HepG2 (cell line): ENCODE measurements around the gene TUBB4B. TPM values are rescaled to one million over a fixed set of nuclear protein-coding genes. Genes with fewer than 3 reads are reported as not detected.

Source experiments
- ATAC-seq: fragments of 200-7000 bp; cut with Tn5 transposase; 3 replicates; pipeline ENCODE4 v1.9.1; 2020; ENCODE audit warnings: mild to moderate bottlenecking, moderate library complexity
- BruUV-seq: library from RNA; stranded (reverse); fragments of 400-500 nt; replicated peaks from 2 replicates; lab custom pipeline; 2021; lab: Mats Ljungman, UMichigan
- CTCF ChIA-PET: fragments of 300-600 bp; formaldehyde crosslinking; extraction: SDS; loops from one replicate; lab custom pipeline; 2021; ENCODE audit warnings: low total read pairs, inconsistent platforms, low intra/inter-chr PET ratio; lab: Yijun Ruan, JAX
- POLR2A ChIA-PET: fragments of 350-600 bp; sonication (Branson Sonifier 250); formaldehyde crosslinking; loops from one replicate; lab custom pipeline; 2020; ENCODE audit warnings: antibody characterized with exemption, inconsistent platforms; lab: Yijun Ruan, JAX
- DNase-seq: peaks from one replicate; pipeline ENCODE4 v3.0.0-alpha.2; 2015; ENCODE audit warnings: low spot score
- FAIRE-seq: peaks from 3 replicates; lab custom pipeline; 2011; peaks lifted over from hg19 to GRCh38; lab: Jason Lieb, UNC
- H2AFZ ChIP-seq: one replicate; pipeline ENCODE4 v1.6.1; 2011; ENCODE audit warnings: low read length, inconsistent platforms
- H3K27ac ChIP-seq: fragments of 300-600 bp; 3 replicates; pipeline ENCODE4 v1.8.0; 2011; ENCODE audit warnings: mixed run types, mild to moderate bottlenecking, mixed read lengths, low read length, inconsistent platforms; ENCODE audit not compliant: insufficient read depth; ENCODE audit errors: extremely low read length
- H3K27me3 ChIP-seq, 2 experiments: fragments of 200-600 bp in 1 of 2; 2 replicates in 1 of 2; 3 replicates in 1 of 2; pipeline versions ENCODE4 v1.6.0 to v1.8.0; 2011; ENCODE audit warnings: low read length in 2 of 2, mild to moderate bottlenecking in 2 of 2, moderate library complexity in 2 of 2, inconsistent platforms in 1 of 2; ENCODE audit not compliant: insufficient read depth in 2 of 2, control insufficient read depth in 1 of 2
- H3K36me3 ChIP-seq, 2 experiments: fragments of 200-600 bp in 1 of 2; replicated peaks in 1 of 2; 2 replicates in 1 of 2; 3 replicates in 1 of 2; pipeline versions ENCODE4 v1.5.1 to v1.8.0; 2011; ENCODE audit warnings: low read length in 2 of 2, inconsistent platforms in 1 of 2; ENCODE audit not compliant: insufficient read depth in 2 of 2, control insufficient read depth in 1 of 2
- H3K4me1 ChIP-seq: 2 replicates; pipeline ENCODE4 v1.5.1; 2012; ENCODE audit warnings: low read length, inconsistent platforms; ENCODE audit not compliant: insufficient read depth
- H3K4me2 ChIP-seq: 2 replicates; pipeline ENCODE4 v1.6.0; 2011; ENCODE audit warnings: low read depth, low read length, inconsistent platforms
- H3K4me3 ChIP-seq, 3 experiments: fragments of 200-600 bp in 1 of 3; sonication (generic), shearing (Covaris generic) in 1 of 3; replicated peaks in 1 of 3; 2 replicates each; pipeline ENCODE4 v1.5.1; 2011 to 2016; ENCODE audit warnings: low read length in 3 of 3, inconsistent platforms in 2 of 3, low read depth in 2 of 3, mild to moderate bottlenecking in 2 of 3, control low read depth in 1 of 3, mixed read lengths in 1 of 3; ENCODE audit not compliant: insufficient read depth in 1 of 3
- H3K79me2 ChIP-seq: one replicate; pipeline ENCODE4 v1.6.1; 2011; ENCODE audit warnings: low read length, inconsistent platforms; ENCODE audit not compliant: insufficient read depth
- H3K9ac ChIP-seq: 2 replicates; pipeline ENCODE4 v1.6.0; 2011; ENCODE audit warnings: mild to moderate bottlenecking, low read depth, low read length, inconsistent platforms; ENCODE audit not compliant: insufficient read depth
- H3K9me3 ChIP-seq: 2 replicates; pipeline ENCODE4 v1.5.1; 2012; ENCODE audit warnings: mild to moderate bottlenecking, low read length
- H4K20me1 ChIP-seq: 2 replicates; pipeline ENCODE4 v1.6.0; 2011; ENCODE audit warnings: inconsistent platforms, mild to moderate bottlenecking, low read length, moderate library complexity; ENCODE audit not compliant: insufficient read depth
- AGO1 ChIP-seq: fragments of 200-400 bp; formaldehyde crosslinking; IDR thresholded peaks from 2 replicates; pipeline ENCODE4 v1.6.1; 2017; ENCODE audit warnings: mild to moderate bottlenecking, low read depth, low read length, moderate library complexity; ENCODE audit not compliant: poor library complexity, severe bottlenecking
- AGO2 ChIP-seq: fragments of 200-400 bp; formaldehyde crosslinking; optimal IDR thresholded peaks from 2 replicates; pipeline ENCODE3; 2017; ENCODE audit warnings: mild to moderate bottlenecking, low read depth, low read length, moderate library complexity
- ATF7 ChIP-seq, 2 experiments: fragments of 450-650 bp in 1 of 2; sonication (generic) in 1 of 2; formaldehyde crosslinking in 1 of 2; IDR thresholded peaks; 2 replicates each; pipeline versions ENCODE4 v1.4.0 to v1.6.1; 2016 to 2020; ENCODE audit warnings: antibody characterized with exemption in 1 of 2, mild to moderate bottlenecking in 1 of 2, missing genetic modification reagents in 1 of 2
- HNRNPL ChIP-seq: fragments of 200-400 bp; formaldehyde crosslinking; IDR thresholded peaks from 2 replicates; pipeline ENCODE4 v1.6.1; 2017; ENCODE audit warnings: mild to moderate bottlenecking, low read depth, low read length
- MTA1 ChIP-seq: sonication (generic); formaldehyde crosslinking; IDR thresholded peaks from 2 replicates; pipeline ENCODE4 v1.4.0; 2020; ENCODE audit warnings: missing genetic modification reagents, mild to moderate bottlenecking, borderline replicate concordance
- MZF1 ChIP-seq: sonication (generic); formaldehyde crosslinking; IDR thresholded peaks from 2 replicates; pipeline ENCODE4 v1.8.1; 2023; ENCODE audit warnings: mild to moderate bottlenecking, missing genetic modification reagents, borderline replicate concordance
- PCBP1 ChIP-seq: fragments of 200-400 bp; formaldehyde crosslinking; IDR thresholded peaks from 2 replicates; pipeline ENCODE4 v1.6.1; 2017; ENCODE audit warnings: mild to moderate bottlenecking, low read depth, low read length, borderline replicate concordance
- PRPF4 ChIP-seq: fragments of 200-400 bp; formaldehyde crosslinking; IDR thresholded peaks from 2 replicates; pipeline ENCODE4 v1.6.1; 2016; ENCODE audit warnings: low read length, low read depth; ENCODE audit not compliant: poor library complexity, severe bottlenecking
- RBFOX2 ChIP-seq: fragments of 200-400 bp; formaldehyde crosslinking; IDR thresholded peaks from 2 replicates; pipeline ENCODE4 v1.6.1; 2017; ENCODE audit warnings: low read depth, mild to moderate bottlenecking, low read length
- RXRA ChIP-seq: sonication (generic); formaldehyde crosslinking; IDR thresholded peaks from 2 replicates; pipeline ENCODE4 v1.5.1; 2020; ENCODE audit warnings: missing genetic modification reagents
- TCF7 ChIP-seq: sonication (generic); IDR thresholded peaks from 2 replicates; pipeline ENCODE4 v1.6.1; 2016; ENCODE audit warnings: antibody characterized with exemption, low read depth
- ZNF703 ChIP-seq: sonication (generic); formaldehyde crosslinking; IDR thresholded peaks from 2 replicates; pipeline ENCODE4 v1.5.1; 2020; ENCODE audit warnings: missing genetic modification reagents, mild to moderate bottlenecking, moderate library complexity, borderline replicate concordance
- ZSCAN9 ChIP-seq: IDR thresholded peaks from 2 replicates; pipeline ENCODE4 v1.6.1; 2016; ENCODE audit warnings: borderline replicate concordance
- WGBS: methylation state at CpG from one replicate; pipeline ENCODE4 v1.1.6; 2017; ENCODE audit warnings: low lambda C conversion rate; 5-methylcytosine and 5-hydroxymethylcytosine counted together
- in situ Hi-C: cut with HindIII; loops from 2 replicates; pipeline ENCODE4 v1.10.0; 2017; ENCODE audit warnings: low pct_unique_long_range_greater_than_20kb; ENCODE audit not compliant: extremely low pct_ligation_motif_present
- intact Hi-C: fragments of 100-400 bp; cut with micrococcal nuclease; formaldehyde crosslinking; loops from one replicate; pipeline ENCODE4 v1.10.0; 2022; ENCODE audit not compliant: unreplicated experiment
- polyA plus RNA-seq, 8 experiments: library from polyadenylated mRNA; depleted of rRNA in 3 of 8; stranded (reverse) in 7 of 8; unstranded in 1 of 8; fragments of >200 nt; fragmentation: Illumina TruSeq in 4 of 8; extraction: Trizol in 4 of 8; gene quantifications; 2 replicates each; pipeline versions ENCODE4 v1.2.1 to v1.2.3, GENCODE V29; 2011 to 2016; ENCODE audit warnings: low read depth in 4 of 8, missing spikeins in 1 of 8, mixed read lengths in 1 of 8; ENCODE audit not compliant: insufficient read depth in 1 of 8
- total RNA-seq, 5 experiments: library from RNA; depleted of rRNA; stranded (reverse); fragments of >200 nt; fragmentation: Illumina TruSeq; extraction: Trizol; gene quantifications; 2 replicates each; pipeline ENCODE4 v1.2.3, GENCODE V29; 2016; ENCODE audit warnings: low read depth in 1 of 5
- TF ChIP-seq, protein P1 (sequence below): sonication (generic); formaldehyde crosslinking; IDR thresholded peaks from 2 replicates; pipeline ENCODE4 v1.5.1; 2020; ENCODE audit warnings: mild to moderate bottlenecking, missing genetic modification reagents, moderate library complexity
- TF ChIP-seq, protein P2 (sequence below): sonication (generic); formaldehyde crosslinking; IDR thresholded peaks from 2 replicates; pipeline ENCODE4 v1.4.0; 2020; ENCODE audit warnings: mild to moderate bottlenecking, missing genetic modification reagents
- TF ChIP-seq, protein P3 (sequence below): sonication (generic); formaldehyde crosslinking; IDR thresholded peaks from 2 replicates; pipeline ENCODE4 v1.4.0; 2020; ENCODE audit warnings: missing genetic modification reagents

Gene TUBB4B
- total and polyA plus RNA-seq, 2 of the 13 experiments (the other 11 are each of a cell fraction or from before 2014, with no cell fraction given) = 182 to 412 TPM

DNA sequence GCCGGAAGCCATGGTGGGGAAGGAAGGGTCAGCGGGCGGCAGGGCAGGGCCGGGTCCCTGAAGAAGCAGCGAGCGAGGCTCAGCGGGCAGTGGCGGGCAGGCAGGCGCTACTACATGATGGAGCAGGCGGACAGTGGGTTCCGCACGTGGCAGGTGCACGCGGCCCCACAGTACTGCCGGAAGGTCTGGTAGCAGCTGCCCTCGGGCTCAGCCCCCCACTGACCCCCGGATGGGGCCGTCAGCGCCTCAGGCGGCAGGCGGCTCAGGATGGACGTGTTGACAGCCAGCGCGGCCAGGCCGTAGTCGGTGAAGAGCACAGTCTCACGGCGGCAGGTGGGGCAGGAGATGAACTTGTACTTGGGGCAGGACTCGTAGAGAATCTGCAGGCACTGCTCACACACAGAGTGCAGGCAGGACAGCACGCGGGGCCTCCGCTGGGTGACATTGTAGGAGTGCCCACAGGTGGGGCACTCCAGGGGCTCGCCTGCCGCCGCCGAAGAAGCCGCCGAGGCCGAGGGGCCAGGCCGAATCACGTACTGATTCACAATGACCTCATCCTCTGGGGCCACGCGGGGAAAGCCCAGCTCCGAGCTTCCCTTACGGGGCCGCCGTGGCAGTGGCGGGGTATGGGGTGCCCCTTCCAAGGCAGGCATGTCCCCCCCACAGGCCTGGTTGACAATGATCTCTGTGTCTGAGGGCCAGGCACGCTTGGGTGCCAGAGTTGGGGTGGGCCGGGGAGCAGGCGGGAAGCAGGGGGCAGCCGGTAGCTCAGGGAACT, 20.6 kb upstream of the TUBB4B start:
- Histone ChIP-seq H4K20me1 (peaks cover 4% of the 10 kb centered on the region; the same call in 1 of the 2 replicates), H3K9ac (no peak overlapping the region), H3K36me3 (no peaks in the 10 kb centered on the region), H3K79me2 (peaks cover 3% of the 10 kb centered on the region), H3K4me3 (no peak overlapping the region; a peak in 2 of 6 replicates), H3K9me3 (no peaks in the 10 kb centered on the region), H3K27me3 (no peaks in the 10 kb centered on the region; a peak in 1 of 5 replicates), H3K27ac (no peak overlapping the region), H2AFZ (no peak overlapping the region), H3K4me2 (no peak overlapping the region), H3K4me1 (peaks cover 52% of the 10 kb centered on the region)
- ATAC-seq (no peak), DNase-seq (no peak), FAIRE-seq (no peak)
- WGBS = 94% methylated on average over 32 of the region's 52 CpGs
- BruUV-seq = TSS peak; percentile 63
- ChIA-PET CTCF (no interaction called here), POLR2A (interaction anchor here (0.6 to 13.4 kb wide), 6 partner anchors 16 to 93 kb away, joined by 3 to 225 read pairs (median 14); partner anchors contain the start of genes NDOR1, TMEM203 and TPRN)
- in situ Hi-C loops (no loop called here), intact Hi-C loops (no loop called here)
- TF ChIP-seq AGO2 (peak; percentile 54), RXRA (CRISPR knock-in tag) (0 out of 2 replicates have a peak, but pooled peaks have one; percentile 23), RBFOX2 (peak; percentile 57), ATF7 (IDR thresholded peaks at IDR 0.05) (peak; percentile 38; the same call in 1 of the 2 replicates), ATF7 (CRISPR knock-in tag; IDR thresholded peaks at IDR 0.05) (no peak), TCF7 (no peak), AGO1 (peak; percentile 68), PCBP1 (0 out of 2 replicates have a peak, but pooled peaks have one; percentile 24), MZF1 (CRISPR knock-in tag) (no peak), PRPF4 (peak; percentile 25), ZSCAN9 (CRISPR knock-in tag) (no peak), ZNF703 (CRISPR knock-in tag) (0 out of 2 replicates have a peak, but pooled peaks have one; percentile 30), MTA1 (CRISPR knock-in tag) (0 out of 2 replicates have a peak, but pooled peaks have one; percentile 23), HNRNPL (0 out of 2 replicates have a peak, but pooled peaks have one; percentile 31)
- TF ChIP-seq, protein P1, sequence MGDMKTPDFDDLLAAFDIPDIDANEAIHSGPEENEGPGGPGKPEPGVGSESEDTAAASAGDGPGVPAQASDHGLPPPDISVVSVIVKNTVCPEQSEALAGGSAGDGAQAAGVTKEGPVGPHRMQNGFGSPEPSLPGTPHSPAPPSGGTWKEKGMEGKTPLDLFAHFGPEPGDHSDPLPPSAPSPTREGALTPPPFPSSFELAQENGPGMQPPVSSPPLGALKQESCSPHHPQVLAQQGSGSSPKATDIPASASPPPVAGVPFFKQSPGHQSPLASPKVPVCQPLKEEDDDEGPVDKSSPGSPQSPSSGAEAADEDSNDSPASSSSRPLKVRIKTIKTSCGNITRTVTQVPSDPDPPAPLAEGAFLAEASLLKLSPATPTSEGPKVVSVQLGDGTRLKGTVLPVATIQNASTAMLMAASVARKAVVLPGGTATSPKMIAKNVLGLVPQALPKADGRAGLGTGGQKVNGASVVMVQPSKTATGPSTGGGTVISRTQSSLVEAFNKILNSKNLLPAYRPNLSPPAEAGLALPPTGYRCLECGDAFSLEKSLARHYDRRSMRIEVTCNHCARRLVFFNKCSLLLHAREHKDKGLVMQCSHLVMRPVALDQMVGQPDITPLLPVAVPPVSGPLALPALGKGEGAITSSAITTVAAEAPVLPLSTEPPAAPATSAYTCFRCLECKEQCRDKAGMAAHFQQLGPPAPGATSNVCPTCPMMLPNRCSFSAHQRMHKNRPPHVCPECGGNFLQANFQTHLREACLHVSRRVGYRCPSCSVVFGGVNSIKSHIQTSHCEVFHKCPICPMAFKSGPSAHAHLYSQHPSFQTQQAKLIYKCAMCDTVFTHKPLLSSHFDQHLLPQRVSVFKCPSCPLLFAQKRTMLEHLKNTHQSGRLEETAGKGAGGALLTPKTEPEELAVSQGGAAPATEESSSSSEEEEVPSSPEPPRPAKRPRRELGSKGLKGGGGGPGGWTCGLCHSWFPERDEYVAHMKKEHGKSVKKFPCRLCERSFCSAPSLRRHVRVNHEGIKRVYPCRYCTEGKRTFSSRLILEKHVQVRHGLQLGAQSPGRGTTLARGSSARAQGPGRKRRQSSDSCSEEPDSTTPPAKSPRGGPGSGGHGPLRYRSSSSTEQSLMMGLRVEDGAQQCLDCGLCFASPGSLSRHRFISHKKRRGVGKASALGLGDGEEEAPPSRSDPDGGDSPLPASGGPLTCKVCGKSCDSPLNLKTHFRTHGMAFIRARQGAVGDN (CRISPR knock-in tag) = peak; percentile 33; the same call in 1 of the 2 replicates
- TF ChIP-seq, protein P2, sequence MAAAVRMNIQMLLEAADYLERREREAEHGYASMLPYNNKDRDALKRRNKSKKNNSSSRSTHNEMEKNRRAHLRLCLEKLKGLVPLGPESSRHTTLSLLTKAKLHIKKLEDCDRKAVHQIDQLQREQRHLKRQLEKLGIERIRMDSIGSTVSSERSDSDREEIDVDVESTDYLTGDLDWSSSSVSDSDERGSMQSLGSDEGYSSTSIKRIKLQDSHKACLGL (CRISPR knock-in tag) = no peak
- TF ChIP-seq, protein P3, sequence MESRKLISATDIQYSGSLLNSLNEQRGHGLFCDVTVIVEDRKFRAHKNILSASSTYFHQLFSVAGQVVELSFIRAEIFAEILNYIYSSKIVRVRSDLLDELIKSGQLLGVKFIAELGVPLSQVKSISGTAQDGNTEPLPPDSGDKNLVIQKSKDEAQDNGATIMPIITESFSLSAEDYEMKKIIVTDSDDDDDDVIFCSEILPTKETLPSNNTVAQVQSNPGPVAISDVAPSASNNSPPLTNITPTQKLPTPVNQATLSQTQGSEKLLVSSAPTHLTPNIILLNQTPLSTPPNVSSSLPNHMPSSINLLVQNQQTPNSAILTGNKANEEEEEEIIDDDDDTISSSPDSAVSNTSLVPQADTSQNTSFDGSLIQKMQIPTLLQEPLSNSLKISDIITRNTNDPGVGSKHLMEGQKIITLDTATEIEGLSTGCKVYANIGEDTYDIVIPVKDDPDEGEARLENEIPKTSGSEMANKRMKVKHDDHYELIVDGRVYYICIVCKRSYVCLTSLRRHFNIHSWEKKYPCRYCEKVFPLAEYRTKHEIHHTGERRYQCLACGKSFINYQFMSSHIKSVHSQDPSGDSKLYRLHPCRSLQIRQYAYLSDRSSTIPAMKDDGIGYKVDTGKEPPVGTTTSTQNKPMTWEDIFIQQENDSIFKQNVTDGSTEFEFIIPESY (CRISPR knock-in tag) = peak; percentile 53
